ENCODE results near the gene EEF2K. TPM values are rescaled to one million over a fixed set of nuclear protein-coding genes. Genes with fewer than 3 reads are reported as not detected.
A peak's percentile ranks its signal among the peaks of the same experiment; 100 is the strongest.

The EEF2K gene
- total and polyA plus RNA-seq, 7 experiments from 2014 or later = 1.9 to 27.9 (median 19.9) TPM

GRCh38 chr16:22191532-22192260 is 14.4 kb upstream of the EEF2K start:
- ChIA-PET POLR2A (interaction anchor here (0.5 to 9.0 kb wide), 18 partner anchors 14 to 1291 kb away, joined by 3 to 167 read pairs (median 4); partner anchors contain the start of genes DCUN1D3, EEF2K, LYRM1 and MOSMO), CTCF (interaction anchor here (1.9 to 2.8 kb wide), 2 partner anchors 106 to 109 kb away, joined by 6 to 21 read pairs; partner anchors contain the start of gene POLR3E)
- Histone ChIP-seq H3K4me1 (ENCODE audit: control insufficient read depth in 2 of 2, insufficient read depth in 2 of 2, low read length in 2 of 2) (peaks cover 47 to 59% of the 10 kb centered on the region in 2 donors), H3K36me3 (ENCODE audit: control insufficient read depth in 2 of 3, insufficient read depth in 3 of 3, low read length in 3 of 3) (no peaks in the 10 kb centered on the region), H3K9me3 (ENCODE audit: control insufficient read depth in 2 of 3, low read length in 3 of 3) (no peaks in the 10 kb centered on the region), H3K4me3 (ENCODE audit: low read length) (peak overlapping the region; percentile 92), H3K27ac (ENCODE audit: low read depth, low read length) (peak overlapping the region; percentile 99), H3K27me3 (ENCODE audit: control insufficient read depth in 2 of 2, insufficient read depth in 2 of 2, low read length in 2 of 2) (no peaks in the 10 kb centered on the region)
- H3K9me3 Mint-ChIP-seq = peaks cover 0 to 12% (median 7%) of the 10 kb centered on the region in 11 donors
- peaks cover 42 to 80% (median 66%) of the 10 kb centered on the region in 7 donors for H3K4me1 Mint-ChIP-seq
- H3K27ac Mint-ChIP-seq = peak overlapping the region; percentile 98 to 100 (median 100)
- ATAC-seq = no peak
- peaks cover 0 to 5% (median 0%) of the 10 kb centered on the region in 5 donors for H3K27me3 Mint-ChIP-seq
- peak in 5 of 9 donors; percentile 50 to 63 (median 55) for DNase-seq
- H3K4me3 Mint-ChIP-seq = peak overlapping the region; percentile 78 to 99 (median 96)
- peaks cover 0 to 10% (median 4%) of the 10 kb centered on the region in 5 donors for H3K36me3 Mint-ChIP-seq
- intact Hi-C loops (cut with micrococcal nuclease) = loop anchor here (1.0 to 5.0 kb wide), 7 partner anchors 15 to 1366 kb away; partner anchors contain the start of genes CDR2 (in 2 of the 2), EARS2 (in 1 of the 2), EEF2K (in 1 of the 2) and UBFD1 (in 1 of the 2)

GRCh38 chr16:22192261-22193062 is 13.6 kb upstream of the EEF2K start:
- peak overlapping the region; percentile 92 for H3K4me3 ChIP-seq (ENCODE audit: low read length)
- H3K27ac Mint-ChIP-seq = peak overlapping the region; percentile 98 to 100 (median 100)
- H3K4me1 ChIP-seq (ENCODE audit: control insufficient read depth in 2 of 2, insufficient read depth in 2 of 2, low read length in 2 of 2) = peaks cover 47 to 59% of the 10 kb centered on the region in 2 donors
- H3K4me1 Mint-ChIP-seq = peaks cover 46 to 81% (median 69%) of the 10 kb centered on the region in 7 donors
- peak; percentile 57 to 94 (median 82) for DNase-seq
- intact Hi-C loops (cut with micrococcal nuclease) = loop anchor here (5.0 kb wide), 3 partner anchors 165 to 1365 kb away; partner anchors contain the start of genes CDR2 (in 1 of the 2), EARS2 (in 1 of the 2) and UBFD1 (in 1 of the 2)
- peak overlapping the region; percentile 78 to 99 (median 96) for H3K4me3 Mint-ChIP-seq
- H3K9me3 ChIP-seq (ENCODE audit: control insufficient read depth in 2 of 3, low read length in 3 of 3) = no peaks in the 10 kb centered on the region
- ChIA-PET POLR2A (interaction anchor here (0.8 to 9.0 kb wide), 15 partner anchors 13 to 547 kb away, joined by 3 to 167 read pairs (median 4); partner anchors contain the start of genes EEF2K, MOSMO, POLR3E and UQCRC2), CTCF (interaction anchor here (1.9 to 2.8 kb wide), 2 partner anchors 105 to 108 kb away, joined by 6 to 21 read pairs; partner anchors contain the start of gene POLR3E)
- H3K27me3 ChIP-seq (ENCODE audit: control insufficient read depth in 2 of 2, insufficient read depth in 2 of 2, low read length in 2 of 2) = no peaks in the 10 kb centered on the region
- peaks cover 0 to 12% (median 7%) of the 10 kb centered on the region in 11 donors for H3K9me3 Mint-ChIP-seq
- no peaks in the 10 kb centered on the region for H3K36me3 ChIP-seq (ENCODE audit: control insufficient read depth in 2 of 3, insufficient read depth in 3 of 3, low read length in 3 of 3)
- H3K36me3 Mint-ChIP-seq = peaks cover 0 to 10% (median 4%) of the 10 kb centered on the region in 5 donors
- peak; percentile 21 for ATAC-seq
- peaks cover 0 to 5% (median 0%) of the 10 kb centered on the region in 5 donors for H3K27me3 Mint-ChIP-seq
- peak overlapping the region; percentile 99 for H3K27ac ChIP-seq (ENCODE audit: low read depth, low read length)

GRCh38 chr16:22193063-22193411 is 13.0 kb upstream of the EEF2K start:
- Mint-ChIP-seq H3K4me3 (peak overlapping the region in 7 of 10 donors; percentile 15 to 99 (median 96)), H3K27me3 (peaks cover 0 to 5% (median 0%) of the 10 kb centered on the region in 5 donors), H3K4me1 (peaks cover 44 to 80% (median 72%) of the 10 kb centered on the region in 7 donors), H3K27ac (peak overlapping the region; percentile 98 to 100 (median 100)), H3K36me3 (peaks cover 0 to 10% (median 4%) of the 10 kb centered on the region in 5 donors), H3K9me3 (peaks cover 0 to 12% (median 7%) of the 10 kb centered on the region in 11 donors)
- DNase-seq = no peak
- Histone ChIP-seq H3K36me3 (ENCODE audit: control insufficient read depth in 2 of 3, insufficient read depth in 3 of 3, low read length in 3 of 3) (no peaks in the 10 kb centered on the region), H3K4me3 (ENCODE audit: low read length) (peak overlapping the region; percentile 92), H3K27me3 (ENCODE audit: control insufficient read depth in 2 of 2, insufficient read depth in 2 of 2, low read length in 2 of 2) (no peaks in the 10 kb centered on the region), H3K27ac (ENCODE audit: low read depth, low read length) (peak overlapping the region; percentile 99), H3K9me3 (ENCODE audit: control insufficient read depth in 2 of 3, low read length in 3 of 3) (no peaks in the 10 kb centered on the region), H3K4me1 (ENCODE audit: control insufficient read depth in 2 of 2, insufficient read depth in 2 of 2, low read length in 2 of 2) (peaks cover 46 to 53% of the 10 kb centered on the region in 2 donors)
- CTCF ChIA-PET = interaction anchor here (1.9 to 2.8 kb wide), 2 partner anchors 104 to 107 kb away, joined by 6 to 21 read pairs; partner anchors contain the start of gene POLR3E
- POLR2A ChIA-PET = interaction anchor here (1.1 to 9.0 kb wide), 9 partner anchors 13 to 548 kb away, joined by 3 to 167 read pairs (median 4); partner anchors contain the start of genes EEF2K, MOSMO and POLR3E
- no peak for ATAC-seq
- intact Hi-C loops (cut with micrococcal nuclease) = loop anchor here (5.0 kb wide), 3 partner anchors 164 to 1364 kb away; partner anchors contain the start of genes CDR2 (in 1 of the 2), EARS2 (in 1 of the 2) and UBFD1 (in 1 of the 2)

GRCh38 chr16:22194707-22195444 is 11.2 kb upstream of the EEF2K start:
- Histone ChIP-seq H3K36me3 (ENCODE audit: control insufficient read depth in 2 of 3, insufficient read depth in 3 of 3, low read length in 3 of 3) (no peaks in the 10 kb centered on the region), H3K4me3 (ENCODE audit: low read length) (peak overlapping the region; percentile 71), H3K27me3 (ENCODE audit: control insufficient read depth in 2 of 2, insufficient read depth in 2 of 2, low read length in 2 of 2) (no peaks in the 10 kb centered on the region), H3K4me1 (ENCODE audit: control insufficient read depth in 2 of 2, insufficient read depth in 2 of 2, low read length in 2 of 2) (peaks cover 30 to 36% of the 10 kb centered on the region in 2 donors), H3K27ac (ENCODE audit: low read depth, low read length) (peak overlapping the region; percentile 99), H3K9me3 (ENCODE audit: control insufficient read depth in 2 of 3, low read length in 3 of 3) (no peaks in the 10 kb centered on the region)
- Mint-ChIP-seq H3K36me3 (peaks cover 0 to 10% (median 4%) of the 10 kb centered on the region in 5 donors), H3K4me3 (peak overlapping the region; percentile 73 to 99 (median 90)), H3K27me3 (peaks cover 0 to 5% (median 0%) of the 10 kb centered on the region in 5 donors), H3K27ac (peak overlapping the region; percentile 95 to 100 (median 99)), H3K4me1 (peaks cover 31 to 67% (median 60%) of the 10 kb centered on the region in 7 donors), H3K9me3 (peaks cover 0 to 12% (median 7%) of the 10 kb centered on the region in 11 donors)
- DNase-seq (peak in 5 of 9 donors; percentile 10 to 69 (median 30)), ATAC-seq (no peak)
- intact Hi-C loops (cut with micrococcal nuclease) = loop anchor here (1.0 to 5.0 kb wide), 5 partner anchors 11 to 1362 kb away; partner anchors contain the start of genes EEF2K (in 2 of the 2), POLR3E (in 2 of the 2), CDR2 (in 1 of the 2) and EARS2 (in 1 of the 2)
- ChIA-PET POLR2A (interaction anchor here (0.6 to 9.0 kb wide), 7 partner anchors 11 to 243 kb away, joined by 3 to 167 read pairs (median 3); partner anchors contain the start of genes EEF2K and POLR3E), CTCF (interaction anchor here (0.7 to 2.8 kb wide), 5 partner anchors 10 to 511 kb away, joined by 3 to 18 read pairs (median 4); partner anchors contain the start of gene POLR3E)

GRCh38 chr16:22195445-22195694 is 10.7 kb upstream of the EEF2K start:
- peaks cover 0 to 12% (median 7%) of the 10 kb centered on the region in 11 donors for H3K9me3 Mint-ChIP-seq
- intact Hi-C loops (cut with micrococcal nuclease) = loop anchor here (1.0 kb wide), 2 partner anchors 11 to 102 kb away; partner anchors contain the start of genes EEF2K (in 2 of the 2) and POLR3E (in 2 of the 2)
- DNase-seq (no peak), ATAC-seq (no peak)
- ChIA-PET CTCF (interaction anchor here (0.6 to 2.8 kb wide), 6 partner anchors 9 to 511 kb away, joined by 3 to 18 read pairs (median 4); partner anchors contain the start of gene POLR3E), POLR2A (interaction anchor here (1.3 to 9.0 kb wide), 5 partner anchors 11 to 243 kb away, joined by 3 to 167 read pairs (median 5); partner anchors contain the start of genes EEF2K and POLR3E)
- H3K4me3 ChIP-seq (ENCODE audit: low read length) = peak overlapping the region; percentile 71
- peak overlapping the region; percentile 99 for H3K27ac ChIP-seq (ENCODE audit: low read depth, low read length)
- H3K4me1 Mint-ChIP-seq = peaks cover 31 to 67% (median 59%) of the 10 kb centered on the region in 7 donors
- H3K27me3 ChIP-seq (ENCODE audit: control insufficient read depth in 2 of 2, insufficient read depth in 2 of 2, low read length in 2 of 2) = no peaks in the 10 kb centered on the region
- peak overlapping the region; percentile 73 to 99 (median 90) for H3K4me3 Mint-ChIP-seq
- H3K4me1 ChIP-seq (ENCODE audit: control insufficient read depth in 2 of 2, insufficient read depth in 2 of 2, low read length in 2 of 2) = peaks cover 30 to 36% of the 10 kb centered on the region in 2 donors
- H3K27ac Mint-ChIP-seq = peak overlapping the region; percentile 95 to 100 (median 99)
- H3K36me3 Mint-ChIP-seq = peaks cover 0 to 10% (median 4%) of the 10 kb centered on the region in 5 donors
- no peaks in the 10 kb centered on the region for H3K36me3 ChIP-seq (ENCODE audit: control insufficient read depth in 2 of 3, insufficient read depth in 3 of 3, low read length in 3 of 3)
- peaks cover 0 to 5% (median 0%) of the 10 kb centered on the region in 5 donors for H3K27me3 Mint-ChIP-seq
- H3K9me3 ChIP-seq (ENCODE audit: control insufficient read depth in 2 of 3, low read length in 3 of 3) = no peaks in the 10 kb centered on the region

Data from naive thymus-derived CD4-positive, alpha-beta T cell (primary cell).